Tibial nerve (tissue), 4 donors: ENCODE results near the gene DCDC2C. TPM values are rescaled to one million over a fixed set of nuclear protein-coding genes. Genes with fewer than 3 reads are reported as not detected.

Source experiments
- DNase-seq, 2 donors: peaks; one replicate each; pipeline ENCODE4 v3.0.0-alpha.2; 2019; ENCODE audit warnings: low spot score in 2 of 2
- H3K27ac ChIP-seq, 4 donors: fragments of 200-600 bp; sonication (generic) in 3 of 4; one replicate each; pipeline ENCODE4 v1.5.1; 2017 to 2019; ENCODE audit warnings: mild to moderate bottlenecking in 1 of 4
- H3K27me3 ChIP-seq, 2 donors: fragments of 200-600 bp; sonication (generic) in 1 of 2; one replicate each; pipeline versions ENCODE4 v1.5.1 to v1.6.0; 2017 to 2019
- H3K36me3 ChIP-seq, 3 donors: fragments of 200-600 bp; sonication (generic); one replicate each; pipeline ENCODE4 v1.5.1; 2018 to 2019
- H3K4me1 ChIP-seq, 4 donors: fragments of 200-600 bp; sonication (generic) in 3 of 4; one replicate each; pipeline ENCODE4 v1.5.1; 2017 to 2019
- H3K4me3 ChIP-seq, 4 donors: fragments of 200-600 bp; sonication (generic) in 3 of 4; one replicate each; pipeline ENCODE4 v1.5.1; 2017 to 2019; ENCODE audit warnings: mild to moderate bottlenecking in 1 of 4, moderate library complexity in 1 of 4
- H3K9me3 ChIP-seq, 4 donors: fragments of 200-600 bp; sonication (generic) in 3 of 4; one replicate each; pipeline ENCODE4 v1.5.1; 2017 to 2019
- EP300 ChIP-seq, 2 donors: sonication (generic); formaldehyde crosslinking; IDR thresholded peaks; one replicate each; pipeline ENCODE4 v1.6.1; 2017; ENCODE audit warnings: antibody characterized with exemption in 2 of 2, mild to moderate bottlenecking in 1 of 2
- POLR2A ChIP-seq, 2 donors: fragments of 450-650 bp; IDR thresholded peaks; one replicate each; pipeline ENCODE4 v1.6.1; 2017; ENCODE audit warnings: antibody characterized with exemption in 2 of 2, mild to moderate bottlenecking in 2 of 2, moderate library complexity in 2 of 2
- WGBS, 2 donors: methylation state at CpG; one replicate each; pipeline ENCODE4 v1.1.5; 2018; 5-methylcytosine and 5-hydroxymethylcytosine counted together
- total RNA-seq, 4 donors: library from RNA; depleted of rRNA; stranded (reverse); fragments of >200 nt; gene quantifications; one replicate each; pipeline ENCODE4 v1.1.0, GENCODE V29; 2016
- TF ChIP-seq, protein P1 (sequence below), 5 experiments: fragments of 200-600 bp in 3 of 5; fragments of 450-650 bp in 2 of 5; sonication (generic) in 3 of 5; IDR thresholded peaks; one replicate each; pipeline ENCODE4 v1.5.1; 2016 to 2019; ENCODE audit warnings: antibody characterized with exemption in 5 of 5, mild to moderate bottlenecking in 3 of 5, moderate library complexity in 2 of 5

Gene DCDC2C
- total RNA-seq, 4 donors from 2014 or later, result 2.9 to 22.3 (median 5.6) TPM

DNA sequence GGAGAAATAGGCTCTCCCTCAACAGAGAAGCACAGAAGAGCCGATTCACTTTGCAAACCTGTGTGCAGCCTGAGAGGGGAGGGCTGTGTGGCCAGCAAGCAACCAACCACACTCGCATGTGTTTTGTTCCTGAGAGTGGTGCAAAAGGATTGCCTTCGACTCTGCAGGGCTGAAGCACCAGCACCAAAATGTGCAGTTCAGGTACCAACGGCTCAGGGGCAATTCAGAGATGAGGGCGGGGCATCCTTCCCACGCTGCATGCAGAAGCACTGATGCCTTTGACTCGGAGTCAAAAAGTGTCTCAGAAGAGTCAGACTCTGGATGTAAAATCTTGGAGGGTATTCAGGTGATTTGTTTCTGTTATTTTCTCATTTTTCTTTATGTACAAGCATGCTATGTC lies 55.5 kb downstream of the DCDC2C start:
- Histone ChIP-seq H3K36me3 (no peaks in the 10 kb centered on the region), H3K27ac (no peak overlapping the region), H3K9me3 (no peaks in the 10 kb centered on the region), H3K4me1 (peaks cover 0 to 11% (median 0%) of the 10 kb centered on the region in 4 donors), H3K27me3 (no peaks in the 10 kb centered on the region), H3K4me3 (no peak overlapping the region)
- WGBS, 2 donors, result 72 to 75% methylated on average over 7 of the region's 7 CpGs
- TF ChIP-seq POLR2A (IDR thresholded peaks at IDR 0.05), result no peak
- TF ChIP-seq, protein P1, sequence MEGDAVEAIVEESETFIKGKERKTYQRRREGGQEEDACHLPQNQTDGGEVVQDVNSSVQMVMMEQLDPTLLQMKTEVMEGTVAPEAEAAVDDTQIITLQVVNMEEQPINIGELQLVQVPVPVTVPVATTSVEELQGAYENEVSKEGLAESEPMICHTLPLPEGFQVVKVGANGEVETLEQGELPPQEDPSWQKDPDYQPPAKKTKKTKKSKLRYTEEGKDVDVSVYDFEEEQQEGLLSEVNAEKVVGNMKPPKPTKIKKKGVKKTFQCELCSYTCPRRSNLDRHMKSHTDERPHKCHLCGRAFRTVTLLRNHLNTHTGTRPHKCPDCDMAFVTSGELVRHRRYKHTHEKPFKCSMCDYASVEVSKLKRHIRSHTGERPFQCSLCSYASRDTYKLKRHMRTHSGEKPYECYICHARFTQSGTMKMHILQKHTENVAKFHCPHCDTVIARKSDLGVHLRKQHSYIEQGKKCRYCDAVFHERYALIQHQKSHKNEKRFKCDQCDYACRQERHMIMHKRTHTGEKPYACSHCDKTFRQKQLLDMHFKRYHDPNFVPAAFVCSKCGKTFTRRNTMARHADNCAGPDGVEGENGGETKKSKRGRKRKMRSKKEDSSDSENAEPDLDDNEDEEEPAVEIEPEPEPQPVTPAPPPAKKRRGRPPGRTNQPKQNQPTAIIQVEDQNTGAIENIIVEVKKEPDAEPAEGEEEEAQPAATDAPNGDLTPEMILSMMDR (IDR thresholded peaks at IDR 0.05), result no peak
- TF ChIP-seq EP300 (IDR thresholded peaks at IDR 0.05), result no peak
- DNase-seq, result no peak

DNA sequence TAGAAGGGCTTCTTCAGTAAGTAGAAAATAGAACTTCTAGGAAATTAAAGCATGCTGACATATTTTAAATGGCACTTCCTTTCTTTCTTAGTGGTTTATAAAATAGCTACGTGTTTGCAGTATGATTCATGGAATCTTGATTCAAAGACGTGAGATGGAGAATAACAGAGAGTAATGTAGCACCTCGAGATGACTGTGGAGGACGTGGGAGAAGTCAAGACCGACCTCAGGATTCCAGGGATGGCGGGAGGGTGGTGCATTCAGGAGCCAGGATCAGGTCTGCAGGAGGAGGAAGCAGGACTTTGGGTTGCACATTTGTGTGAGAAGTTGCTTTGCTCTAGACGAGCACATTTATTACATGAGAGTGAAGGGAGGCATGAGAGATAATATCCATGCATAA lies 56.0 kb downstream of the DCDC2C start:
- H3K36me3 ChIP-seq, result no peaks in the 10 kb centered on the region
- 70 to 74% methylated on average over 7 of the region's 7 CpGs for WGBS, 2 donors
- no peak overlapping the region for H3K4me3 ChIP-seq
- H3K27ac ChIP-seq, result no peak overlapping the region
- DNase-seq, result no peak
- H3K9me3 ChIP-seq, result no peaks in the 10 kb centered on the region
- H3K4me1 ChIP-seq, result peaks cover 0 to 11% (median 0%) of the 10 kb centered on the region in 4 donors
- TF ChIP-seq, protein P1 (IDR thresholded peaks at IDR 0.05), result no peak
- no peak for TF ChIP-seq POLR2A (IDR thresholded peaks at IDR 0.05)
- no peak for TF ChIP-seq EP300 (IDR thresholded peaks at IDR 0.05)
- H3K27me3 ChIP-seq, result no peaks in the 10 kb centered on the region

DNA sequence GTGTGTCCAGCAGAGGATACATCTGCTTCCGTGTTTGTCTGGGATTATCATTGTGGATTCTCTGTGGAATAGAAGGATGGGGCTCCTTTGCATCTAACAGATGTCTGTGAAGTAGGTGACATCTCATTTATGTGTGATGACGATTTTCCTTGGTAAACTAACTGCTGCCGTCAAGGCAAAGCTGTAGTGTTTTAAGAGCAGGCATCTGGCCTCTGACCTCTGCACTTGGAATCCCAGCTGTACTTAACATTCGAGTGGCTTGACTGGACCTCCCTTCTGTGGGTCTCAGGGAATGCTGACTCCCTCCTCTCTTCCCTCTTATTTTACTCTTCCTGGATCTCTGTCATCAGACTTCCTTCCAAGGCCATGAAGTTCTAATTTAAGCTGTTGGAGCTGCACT lies 56.4 kb downstream of the DCDC2C start:
- DNase-seq, result no peak
- no peak for TF ChIP-seq POLR2A (IDR thresholded peaks at IDR 0.05)
- TF ChIP-seq, protein P1 (IDR thresholded peaks at IDR 0.05), result no peak
- no peak overlapping the region for H3K4me3 ChIP-seq
- WGBS, 2 donors, result 46 to 52% methylated on average over 4 of the region's 4 CpGs
- no peaks in the 10 kb centered on the region for H3K36me3 ChIP-seq
- peaks cover 0 to 11% (median 0%) of the 10 kb centered on the region in 4 donors for H3K4me1 ChIP-seq
- no peak overlapping the region for H3K27ac ChIP-seq
- H3K27me3 ChIP-seq, result no peaks in the 10 kb centered on the region
- no peaks in the 10 kb centered on the region for H3K9me3 ChIP-seq

DNA sequence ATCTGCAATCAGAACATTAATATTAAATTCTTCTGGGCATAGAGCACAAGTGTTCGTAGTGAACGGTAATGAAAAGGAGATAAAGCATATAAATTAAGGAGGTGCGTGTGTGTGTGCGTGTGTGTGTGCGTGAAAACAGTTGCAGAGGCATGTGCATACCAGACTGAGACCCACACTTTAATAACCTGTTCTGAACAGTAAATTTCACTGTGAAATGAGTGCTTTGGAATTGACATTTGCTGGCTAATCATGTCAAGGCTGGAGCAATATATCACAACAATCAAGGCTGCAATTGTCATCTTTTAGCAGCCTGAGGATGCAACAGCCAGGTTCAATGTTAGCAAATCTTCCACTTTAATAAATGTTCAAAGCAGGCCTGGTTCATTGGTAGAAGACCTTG lies 57.9 kb downstream of the DCDC2C start:
- no peak for DNase-seq
- Histone ChIP-seq H3K4me3 (no peak overlapping the region), H3K9me3 (no peaks in the 10 kb centered on the region), H3K27me3 (no peaks in the 10 kb centered on the region), H3K27ac (no peak overlapping the region), H3K36me3 (no peaks in the 10 kb centered on the region), H3K4me1 (peaks cover 0 to 8% (median 0%) of the 10 kb centered on the region in 4 donors)
- TF ChIP-seq, protein P1 (IDR thresholded peaks at IDR 0.05), result no peak
- TF ChIP-seq POLR2A (IDR thresholded peaks at IDR 0.05), result no peak
- no peak for TF ChIP-seq EP300 (IDR thresholded peaks at IDR 0.05)
- WGBS, 2 donors, result 84 to 91% methylated on average over 5 of the region's 5 CpGs

DNA sequence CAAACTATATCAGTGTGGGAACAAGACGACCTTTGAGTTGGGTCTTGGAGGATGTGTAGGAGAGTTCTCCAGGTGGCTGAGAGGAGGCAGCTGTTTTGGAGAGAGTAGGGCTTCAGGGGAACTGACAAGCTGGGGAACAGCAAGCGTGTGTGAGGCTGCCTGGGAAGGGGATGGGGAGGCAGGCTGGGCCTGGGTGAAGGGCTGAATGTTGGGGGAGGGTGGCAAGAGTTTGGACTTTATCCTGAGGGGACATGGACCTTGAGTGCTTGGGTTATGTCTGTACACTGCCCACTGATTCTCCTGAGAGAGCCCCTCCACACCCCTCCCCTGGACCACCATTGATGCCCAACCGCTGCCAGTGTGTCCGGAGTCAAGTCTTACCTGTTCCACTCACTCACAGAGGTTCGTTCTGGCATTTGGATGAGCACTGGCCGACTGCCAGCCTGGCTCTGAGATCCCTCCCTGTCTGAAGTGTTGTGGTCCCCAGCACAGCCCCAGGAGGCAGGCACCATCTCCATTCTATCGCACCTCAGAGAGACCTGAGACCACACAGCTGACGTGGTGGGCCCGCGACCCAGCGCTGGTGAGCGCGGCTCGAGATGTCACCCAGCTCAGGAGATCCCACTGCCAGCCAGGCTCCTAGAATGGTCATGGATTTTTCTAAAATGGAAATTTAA lies 59.5 kb downstream of the DCDC2C start:
- DNase-seq, result no peak
- Histone ChIP-seq H3K4me3 (no peak overlapping the region), H3K36me3 (no peaks in the 10 kb centered on the region), H3K27ac (no peak overlapping the region), H3K4me1 (no peaks in the 10 kb centered on the region), H3K27me3 (no peaks in the 10 kb centered on the region), H3K9me3 (no peaks in the 10 kb centered on the region)
- 88 to 92% methylated on average over 13 to 14 of the region's 14 CpGs for WGBS, 2 donors
- TF ChIP-seq, protein P1 (IDR thresholded peaks at IDR 0.05), result no peak
- TF ChIP-seq POLR2A (IDR thresholded peaks at IDR 0.05) (no peak), EP300 (IDR thresholded peaks at IDR 0.05) (no peak)
